ENCODE measurements around the gene SLC4A8. TPM values are rescaled to one million over a fixed set of nuclear protein-coding genes. Genes with fewer than 3 reads are reported as not detected.

The SLC4A8 gene
- total RNA-seq, 2 donors from 2014 or later: 0.28 to 1.1 TPM

DNA sequence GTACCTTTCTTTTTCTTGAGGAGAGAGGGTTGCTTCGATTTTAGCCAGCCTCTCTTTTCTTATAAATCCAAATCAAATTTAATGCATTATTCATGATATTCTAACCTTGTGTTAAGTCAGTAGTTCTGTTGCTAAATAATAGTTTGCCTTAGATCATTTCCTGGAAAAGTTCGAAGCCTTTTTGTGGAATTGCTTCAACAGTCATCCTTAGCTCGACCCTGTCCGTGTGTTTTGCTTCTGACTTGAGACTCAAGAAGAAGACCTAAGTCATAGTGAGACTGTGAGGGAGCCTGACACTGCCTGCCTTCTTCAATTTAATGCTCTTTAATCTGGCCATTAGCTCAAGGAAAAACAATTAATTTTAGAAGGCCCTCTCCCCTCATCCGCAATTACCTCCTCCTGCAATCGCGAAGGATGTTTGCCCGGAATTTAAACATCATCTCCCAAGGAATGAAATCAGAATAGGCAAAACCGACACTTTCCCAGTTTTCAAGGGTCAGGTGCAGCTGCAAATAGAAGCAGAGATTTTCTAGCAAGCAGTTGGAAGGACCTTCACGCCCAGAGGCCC, 453 bp upstream of the SLC4A8 start:
- Histone ChIP-seq H3K4me3 (peak overlapping the region; percentile 25 to 62), H3K27ac (no peak overlapping the region), H3K4me1 (peaks cover 0 to 11% of the 10 kb centered on the region in 2 donors), H3K9me3 (no peaks in the 10 kb centered on the region), H3K36me3 (no peaks in the 10 kb centered on the region), H3K27me3 (no peaks in the 10 kb centered on the region)
- TF ChIP-seq, protein P1, sequence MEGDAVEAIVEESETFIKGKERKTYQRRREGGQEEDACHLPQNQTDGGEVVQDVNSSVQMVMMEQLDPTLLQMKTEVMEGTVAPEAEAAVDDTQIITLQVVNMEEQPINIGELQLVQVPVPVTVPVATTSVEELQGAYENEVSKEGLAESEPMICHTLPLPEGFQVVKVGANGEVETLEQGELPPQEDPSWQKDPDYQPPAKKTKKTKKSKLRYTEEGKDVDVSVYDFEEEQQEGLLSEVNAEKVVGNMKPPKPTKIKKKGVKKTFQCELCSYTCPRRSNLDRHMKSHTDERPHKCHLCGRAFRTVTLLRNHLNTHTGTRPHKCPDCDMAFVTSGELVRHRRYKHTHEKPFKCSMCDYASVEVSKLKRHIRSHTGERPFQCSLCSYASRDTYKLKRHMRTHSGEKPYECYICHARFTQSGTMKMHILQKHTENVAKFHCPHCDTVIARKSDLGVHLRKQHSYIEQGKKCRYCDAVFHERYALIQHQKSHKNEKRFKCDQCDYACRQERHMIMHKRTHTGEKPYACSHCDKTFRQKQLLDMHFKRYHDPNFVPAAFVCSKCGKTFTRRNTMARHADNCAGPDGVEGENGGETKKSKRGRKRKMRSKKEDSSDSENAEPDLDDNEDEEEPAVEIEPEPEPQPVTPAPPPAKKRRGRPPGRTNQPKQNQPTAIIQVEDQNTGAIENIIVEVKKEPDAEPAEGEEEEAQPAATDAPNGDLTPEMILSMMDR (IDR thresholded peaks at IDR 0.05): no peak
- DNase-seq (ENCODE audit: low spot score): no peak

GRCh38 chr12:51428256-51428655, 3.6 kb downstream of the SLC4A8 start:
- TF ChIP-seq, protein P1 (IDR thresholded peaks at IDR 0.05): no peak
- no peaks in the 10 kb centered on the region for H3K36me3 ChIP-seq
- no peaks in the 10 kb centered on the region for H3K27me3 ChIP-seq
- no peaks in the 10 kb centered on the region for H3K9me3 ChIP-seq
- peaks cover 0 to 11% of the 10 kb centered on the region in 2 donors for H3K4me1 ChIP-seq
- H3K27ac ChIP-seq: no peak overlapping the region
- no peak for DNase-seq (ENCODE audit: low spot score)
- no peak overlapping the region for H3K4me3 ChIP-seq

DNA sequence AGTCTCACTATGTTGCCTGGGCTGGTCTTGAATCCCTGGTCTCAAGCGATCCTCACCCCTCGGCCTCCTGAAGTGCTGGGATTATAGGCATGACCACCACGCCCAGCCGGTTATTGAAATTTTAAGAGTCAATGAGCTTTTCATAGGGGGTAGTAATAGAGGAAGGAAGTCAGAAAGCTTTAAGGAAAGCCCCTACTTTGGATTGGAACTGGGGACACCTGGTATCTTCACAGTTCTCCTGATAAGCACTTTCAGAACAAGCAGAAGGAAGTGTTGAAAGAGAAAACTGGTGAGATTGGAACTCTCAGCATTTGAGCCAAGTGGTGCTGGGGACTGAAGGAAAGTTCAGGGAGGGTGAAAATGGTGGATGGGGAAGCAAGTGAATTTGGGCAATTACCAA, 5.1 kb downstream of the SLC4A8 start:
- TF ChIP-seq, protein P1 (IDR thresholded peaks at IDR 0.05): no peak
- Histone ChIP-seq H3K36me3 (no peaks in the 10 kb centered on the region), H3K27me3 (no peaks in the 10 kb centered on the region), H3K27ac (no peak overlapping the region), H3K4me3 (no peak overlapping the region), H3K4me1 (peaks cover 0 to 6% of the 10 kb centered on the region in 2 donors), H3K9me3 (no peaks in the 10 kb centered on the region)
- no peak for DNase-seq (ENCODE audit: low spot score)

DNA sequence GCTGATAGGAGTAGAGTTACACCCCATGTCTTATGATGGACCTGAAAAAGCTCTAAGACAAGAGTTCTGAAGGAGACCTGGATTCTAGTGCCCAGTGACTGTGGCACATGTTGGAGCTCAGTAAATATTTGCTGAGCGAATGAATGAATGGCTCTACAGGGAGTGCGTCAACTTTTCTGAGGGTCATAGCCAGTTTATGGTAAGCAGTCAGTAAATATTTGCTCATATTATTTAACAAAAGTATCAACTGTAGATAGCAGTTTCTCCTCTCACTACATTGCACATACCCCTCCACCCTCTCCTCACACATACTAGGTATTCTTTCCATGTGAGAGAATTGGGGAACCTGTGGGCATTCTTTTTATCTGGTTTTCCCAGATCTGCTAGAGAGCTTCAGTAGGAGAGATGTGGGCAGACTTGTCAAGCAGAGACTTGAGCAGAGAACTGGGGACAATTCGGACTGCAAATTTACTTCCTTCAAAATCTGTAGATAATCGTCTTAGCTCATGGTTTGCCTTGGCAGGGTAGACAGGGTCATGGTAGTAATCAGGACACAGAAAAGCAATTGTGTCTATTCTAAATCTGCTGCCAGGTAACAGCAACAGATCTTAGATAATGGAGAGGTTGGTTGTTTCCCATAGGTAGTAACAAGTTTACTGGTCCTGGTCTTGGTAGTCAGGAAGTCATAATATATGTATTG, 5.7 kb downstream of the SLC4A8 start:
- no peak overlapping the region for H3K27ac ChIP-seq
- no peaks in the 10 kb centered on the region for H3K4me1 ChIP-seq
- TF ChIP-seq, protein P1 (IDR thresholded peaks at IDR 0.05): no peak
- DNase-seq (ENCODE audit: low spot score): no peak
- no peak overlapping the region for H3K4me3 ChIP-seq
- H3K36me3 ChIP-seq: no peaks in the 10 kb centered on the region
- H3K9me3 ChIP-seq: no peaks in the 10 kb centered on the region
- H3K27me3 ChIP-seq: no peaks in the 10 kb centered on the region

DNA sequence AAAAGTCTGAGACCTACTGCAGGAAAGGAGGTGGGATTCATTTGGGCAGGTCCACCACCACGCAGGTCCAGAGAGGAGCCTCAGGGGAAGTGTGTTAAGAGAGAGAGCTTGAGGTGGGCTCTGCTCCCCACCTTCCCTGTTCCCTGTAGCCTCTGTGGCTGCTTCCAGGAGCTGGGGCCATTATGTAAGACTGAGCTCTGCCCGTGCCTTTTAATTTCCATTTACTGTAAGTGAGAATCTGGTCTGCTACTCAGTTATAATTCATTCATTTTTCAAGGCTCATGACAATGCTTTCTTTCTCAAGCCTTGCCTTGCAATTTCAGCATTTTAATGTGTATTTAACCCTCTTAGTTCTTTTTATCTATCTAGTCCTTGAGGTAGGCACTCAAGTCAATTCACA, 8.3 kb downstream of the SLC4A8 start:
- no peaks in the 10 kb centered on the region for H3K27me3 ChIP-seq
- no peak overlapping the region for H3K27ac ChIP-seq
- no peaks in the 10 kb centered on the region for H3K36me3 ChIP-seq
- no peaks in the 10 kb centered on the region for H3K4me1 ChIP-seq
- TF ChIP-seq, protein P1 (IDR thresholded peaks at IDR 0.05): no peak
- no peak overlapping the region for H3K4me3 ChIP-seq
- no peak for DNase-seq (ENCODE audit: low spot score)
- no peaks in the 10 kb centered on the region for H3K9me3 ChIP-seq

All from right atrium auricular region (tissue), 2 donors.